Liver (tissue), 3 donors: ENCODE results near the gene LGALS8.

Experiments
- GABPA ChIP-seq, 2 donors: IDR thresholded peaks in 1 of 2; conservative IDR thresholded peaks in 1 of 2; 2 replicates each; pipeline ENCODE4 v1.6.1; 2016; ENCODE audit warnings: antibody characterized with exemption in 2 of 2, mild to moderate bottlenecking in 1 of 2, moderate library complexity in 1 of 2
- JUND ChIP-seq, 2 donors: IDR thresholded peaks; 2 replicates each; pipeline ENCODE4 v1.6.1; 2016; ENCODE audit warnings: antibody characterized with exemption in 2 of 2
- RXRA ChIP-seq, 2 donors: IDR thresholded peaks; 2 replicates each; pipeline ENCODE4 v1.6.1; 2017 to 2018; ENCODE audit warnings: antibody characterized with exemption in 2 of 2, mild to moderate bottlenecking in 1 of 2
- TAF1 ChIP-seq: conservative IDR thresholded peaks from 2 replicates; pipeline ENCODE4 v1.6.1; 2016; ENCODE audit warnings: antibody characterized with exemption, mild to moderate bottlenecking
- YY1 ChIP-seq: IDR thresholded peaks from 2 replicates; pipeline ENCODE4 v1.6.1; 2016; ENCODE audit warnings: antibody characterized with exemption, mild to moderate bottlenecking
- TF ChIP-seq, protein P1 (sequence below): fragments of 150-350 bp; IDR thresholded peaks from 2 replicates; pipeline ENCODE4 v1.5.1; 2017; ENCODE audit warnings: improper control_type of control experiment, low read depth, low read length; ENCODE audit not compliant: missing input control
- TF ChIP-seq, protein P2 (sequence below): IDR thresholded peaks from 2 replicates; pipeline ENCODE4 v1.6.1; 2016; ENCODE audit warnings: antibody characterized with exemption
- TF ChIP-seq, protein P3 (sequence below): IDR thresholded peaks from 2 replicates; pipeline ENCODE4 v1.6.1; 2016; ENCODE audit warnings: antibody characterized with exemption, mild to moderate bottlenecking
- TF ChIP-seq, protein P4 (sequence below): IDR thresholded peaks from 2 replicates; pipeline ENCODE4 v1.6.1; 2016; ENCODE audit warnings: antibody characterized with exemption
- TF ChIP-seq, protein P5 (sequence below): IDR thresholded peaks from 2 replicates; pipeline ENCODE4 v1.6.1; 2016; ENCODE audit warnings: antibody characterized with exemption
- donor health status: healthy.
- donor health status: healthy.

DNA sequence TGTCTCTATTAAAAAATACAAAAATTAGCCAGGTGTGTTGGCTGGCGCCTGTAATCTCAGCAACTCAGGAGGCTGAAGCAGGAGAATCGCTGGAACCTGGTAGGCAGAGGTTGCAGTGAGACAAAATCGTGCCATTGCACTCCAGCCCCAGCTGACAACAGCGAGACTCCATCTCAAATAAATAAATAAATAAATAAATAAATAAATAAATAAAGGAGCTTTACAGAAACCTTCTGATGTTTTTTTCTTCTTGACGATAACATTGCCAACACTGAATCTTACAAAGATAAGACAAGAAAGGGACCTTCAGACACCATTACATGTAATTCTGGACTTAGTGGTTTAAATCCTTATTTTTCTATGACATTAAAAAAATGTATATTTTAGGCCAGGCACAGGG, 47.8 kb upstream of the LGALS8 start:
- no peak for TF ChIP-seq TAF1
- TF ChIP-seq, protein P1, sequence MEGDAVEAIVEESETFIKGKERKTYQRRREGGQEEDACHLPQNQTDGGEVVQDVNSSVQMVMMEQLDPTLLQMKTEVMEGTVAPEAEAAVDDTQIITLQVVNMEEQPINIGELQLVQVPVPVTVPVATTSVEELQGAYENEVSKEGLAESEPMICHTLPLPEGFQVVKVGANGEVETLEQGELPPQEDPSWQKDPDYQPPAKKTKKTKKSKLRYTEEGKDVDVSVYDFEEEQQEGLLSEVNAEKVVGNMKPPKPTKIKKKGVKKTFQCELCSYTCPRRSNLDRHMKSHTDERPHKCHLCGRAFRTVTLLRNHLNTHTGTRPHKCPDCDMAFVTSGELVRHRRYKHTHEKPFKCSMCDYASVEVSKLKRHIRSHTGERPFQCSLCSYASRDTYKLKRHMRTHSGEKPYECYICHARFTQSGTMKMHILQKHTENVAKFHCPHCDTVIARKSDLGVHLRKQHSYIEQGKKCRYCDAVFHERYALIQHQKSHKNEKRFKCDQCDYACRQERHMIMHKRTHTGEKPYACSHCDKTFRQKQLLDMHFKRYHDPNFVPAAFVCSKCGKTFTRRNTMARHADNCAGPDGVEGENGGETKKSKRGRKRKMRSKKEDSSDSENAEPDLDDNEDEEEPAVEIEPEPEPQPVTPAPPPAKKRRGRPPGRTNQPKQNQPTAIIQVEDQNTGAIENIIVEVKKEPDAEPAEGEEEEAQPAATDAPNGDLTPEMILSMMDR, result no peak
- TF ChIP-seq GABPA (IDR thresholded peaks at IDR 0.05 in 1 of 2, conservative IDR thresholded peaks at IDR 0.05 in 1 of 2), result no peak
- TF ChIP-seq, protein P2, sequence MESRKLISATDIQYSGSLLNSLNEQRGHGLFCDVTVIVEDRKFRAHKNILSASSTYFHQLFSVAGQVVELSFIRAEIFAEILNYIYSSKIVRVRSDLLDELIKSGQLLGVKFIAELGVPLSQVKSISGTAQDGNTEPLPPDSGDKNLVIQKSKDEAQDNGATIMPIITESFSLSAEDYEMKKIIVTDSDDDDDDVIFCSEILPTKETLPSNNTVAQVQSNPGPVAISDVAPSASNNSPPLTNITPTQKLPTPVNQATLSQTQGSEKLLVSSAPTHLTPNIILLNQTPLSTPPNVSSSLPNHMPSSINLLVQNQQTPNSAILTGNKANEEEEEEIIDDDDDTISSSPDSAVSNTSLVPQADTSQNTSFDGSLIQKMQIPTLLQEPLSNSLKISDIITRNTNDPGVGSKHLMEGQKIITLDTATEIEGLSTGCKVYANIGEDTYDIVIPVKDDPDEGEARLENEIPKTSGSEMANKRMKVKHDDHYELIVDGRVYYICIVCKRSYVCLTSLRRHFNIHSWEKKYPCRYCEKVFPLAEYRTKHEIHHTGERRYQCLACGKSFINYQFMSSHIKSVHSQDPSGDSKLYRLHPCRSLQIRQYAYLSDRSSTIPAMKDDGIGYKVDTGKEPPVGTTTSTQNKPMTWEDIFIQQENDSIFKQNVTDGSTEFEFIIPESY, result no peak
- TF ChIP-seq, protein P3, sequence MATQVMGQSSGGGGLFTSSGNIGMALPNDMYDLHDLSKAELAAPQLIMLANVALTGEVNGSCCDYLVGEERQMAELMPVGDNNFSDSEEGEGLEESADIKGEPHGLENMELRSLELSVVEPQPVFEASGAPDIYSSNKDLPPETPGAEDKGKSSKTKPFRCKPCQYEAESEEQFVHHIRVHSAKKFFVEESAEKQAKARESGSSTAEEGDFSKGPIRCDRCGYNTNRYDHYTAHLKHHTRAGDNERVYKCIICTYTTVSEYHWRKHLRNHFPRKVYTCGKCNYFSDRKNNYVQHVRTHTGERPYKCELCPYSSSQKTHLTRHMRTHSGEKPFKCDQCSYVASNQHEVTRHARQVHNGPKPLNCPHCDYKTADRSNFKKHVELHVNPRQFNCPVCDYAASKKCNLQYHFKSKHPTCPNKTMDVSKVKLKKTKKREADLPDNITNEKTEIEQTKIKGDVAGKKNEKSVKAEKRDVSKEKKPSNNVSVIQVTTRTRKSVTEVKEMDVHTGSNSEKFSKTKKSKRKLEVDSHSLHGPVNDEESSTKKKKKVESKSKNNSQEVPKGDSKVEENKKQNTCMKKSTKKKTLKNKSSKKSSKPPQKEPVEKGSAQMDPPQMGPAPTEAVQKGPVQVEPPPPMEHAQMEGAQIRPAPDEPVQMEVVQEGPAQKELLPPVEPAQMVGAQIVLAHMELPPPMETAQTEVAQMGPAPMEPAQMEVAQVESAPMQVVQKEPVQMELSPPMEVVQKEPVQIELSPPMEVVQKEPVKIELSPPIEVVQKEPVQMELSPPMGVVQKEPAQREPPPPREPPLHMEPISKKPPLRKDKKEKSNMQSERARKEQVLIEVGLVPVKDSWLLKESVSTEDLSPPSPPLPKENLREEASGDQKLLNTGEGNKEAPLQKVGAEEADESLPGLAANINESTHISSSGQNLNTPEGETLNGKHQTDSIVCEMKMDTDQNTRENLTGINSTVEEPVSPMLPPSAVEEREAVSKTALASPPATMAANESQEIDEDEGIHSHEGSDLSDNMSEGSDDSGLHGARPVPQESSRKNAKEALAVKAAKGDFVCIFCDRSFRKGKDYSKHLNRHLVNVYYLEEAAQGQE, result no peak
- TF ChIP-seq, protein P4, sequence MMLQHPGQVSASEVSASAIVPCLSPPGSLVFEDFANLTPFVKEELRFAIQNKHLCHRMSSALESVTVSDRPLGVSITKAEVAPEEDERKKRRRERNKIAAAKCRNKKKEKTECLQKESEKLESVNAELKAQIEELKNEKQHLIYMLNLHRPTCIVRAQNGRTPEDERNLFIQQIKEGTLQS, result no peak
- TF ChIP-seq, protein P5, sequence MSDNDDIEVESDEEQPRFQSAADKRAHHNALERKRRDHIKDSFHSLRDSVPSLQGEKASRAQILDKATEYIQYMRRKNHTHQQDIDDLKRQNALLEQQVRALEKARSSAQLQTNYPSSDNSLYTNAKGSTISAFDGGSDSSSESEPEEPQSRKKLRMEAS, result no peak
- no peak for TF ChIP-seq RXRA (IDR thresholded peaks at IDR 0.05)
- TF ChIP-seq YY1, result no peak
- TF ChIP-seq JUND (IDR thresholded peaks at IDR 0.05), result no peak
